Activated CD4-positive, alpha-beta T cell treated with anti-CD3 and anti-CD28 coated beads, Interleukin-2, Interleukin-4, amounts not matched to agents 100 ng/mL and 50 ng/mL, durations not matched to agents 16 hours and 8 hours (primary cell): ENCODE data around the gene BRAT1.
"Not testable (repeated sequence)": the region's sequence is repeated elsewhere in the genome, so short reads cannot be mapped to it uniquely, and the experiment has no call there.

Source experiments
- DNase-seq: peaks from one replicate; pipeline ENCODE4 v3.0.0-alpha.2; 2020; ENCODE audit warnings: low spot score

The BRAT1 gene

DNA sequence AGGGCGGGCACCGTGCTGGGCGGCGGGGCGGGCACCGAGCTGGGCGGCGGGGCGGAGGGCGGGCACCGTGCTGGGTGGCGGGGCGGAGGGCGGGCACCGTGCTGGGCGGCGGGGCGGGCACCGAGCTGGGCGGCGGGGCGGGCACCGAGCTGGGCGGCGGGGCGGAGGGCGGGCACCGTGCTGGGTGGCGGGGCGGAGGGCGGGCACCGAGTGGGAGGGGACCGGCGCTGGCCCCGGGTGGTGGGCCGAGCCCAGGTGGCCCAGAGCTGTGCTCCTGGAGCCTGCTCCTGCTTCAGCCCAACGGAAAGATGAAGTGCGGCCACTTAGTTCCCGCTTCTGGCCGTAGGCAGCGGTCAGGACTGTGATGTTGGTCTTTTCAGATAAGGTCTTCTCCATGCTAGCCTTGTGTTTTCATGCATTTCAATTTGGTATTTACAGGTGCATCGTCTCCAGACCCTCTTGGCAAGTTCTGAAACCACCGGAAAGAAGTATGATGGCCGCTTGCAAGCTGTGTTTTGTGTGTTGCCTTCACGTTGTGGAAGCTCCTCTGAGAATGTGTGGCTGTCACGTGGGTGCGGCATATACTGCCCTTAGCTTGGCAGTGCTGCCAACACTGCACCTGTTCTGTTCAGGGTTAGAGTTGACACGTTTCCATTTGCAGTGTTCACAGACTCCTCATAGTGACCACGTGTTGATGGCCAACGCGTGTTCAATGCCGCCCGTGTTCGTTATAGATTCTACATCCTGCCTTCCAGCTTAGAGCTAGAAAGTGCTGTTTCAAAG, 28.7 kb upstream of the BRAT1 start:
- no peak for DNase-seq

GRCh38 chr7:2582006-2582735, 26.8 kb upstream of the BRAT1 start:
- no peak for DNase-seq

GRCh38 chr7:2580636-2581035, 25.3 kb upstream of the BRAT1 start:
- DNase-seq, result no peak

DNA sequence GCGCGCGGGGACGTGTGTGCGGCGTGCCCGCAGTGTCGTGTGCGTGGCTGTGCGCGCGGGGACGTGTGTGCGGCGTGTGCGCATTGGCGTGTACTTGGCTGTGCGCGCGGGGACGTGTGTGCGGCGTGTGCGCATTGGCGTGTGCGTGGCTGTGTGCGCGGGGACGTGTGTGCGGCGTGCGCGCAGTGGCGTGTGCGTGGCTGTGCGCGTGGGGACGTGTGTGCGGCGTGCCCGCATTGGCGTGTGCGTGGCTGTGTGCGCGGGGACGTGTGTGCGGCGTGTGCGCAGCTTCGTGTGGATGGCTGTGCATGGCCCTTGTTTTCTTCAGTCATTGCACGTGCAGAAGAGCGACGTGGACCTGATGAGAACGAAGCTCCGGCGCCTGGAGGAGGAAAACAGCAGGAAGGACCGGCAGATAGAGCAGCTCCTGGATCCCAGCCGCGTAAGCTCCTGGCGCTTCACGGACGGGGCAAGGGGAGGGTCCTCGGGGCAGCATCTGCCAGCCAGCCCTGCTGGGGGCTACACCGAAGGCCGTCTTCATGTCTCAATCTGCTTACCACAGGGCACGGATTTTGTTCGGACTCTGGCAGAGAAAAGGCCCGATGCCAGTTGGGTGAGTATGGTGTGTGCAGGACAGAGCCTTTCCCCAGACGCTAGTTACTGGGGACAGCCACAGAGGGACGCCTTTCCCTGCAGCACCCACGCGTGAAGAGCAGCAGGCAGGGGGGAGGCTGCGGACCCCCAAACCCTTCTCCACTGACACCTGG, 22.8 kb upstream of the BRAT1 start:
- DNase-seq, result no peak

- no peak for DNase-seq
These were observed 21.6 kb upstream of the BRAT1 start for GRCh38 chr7:2576742-2577491.

- no peak for DNase-seq
These were observed 20.5 kb upstream of the BRAT1 start for GRCh38 chr7:2575733-2576340.

DNA sequence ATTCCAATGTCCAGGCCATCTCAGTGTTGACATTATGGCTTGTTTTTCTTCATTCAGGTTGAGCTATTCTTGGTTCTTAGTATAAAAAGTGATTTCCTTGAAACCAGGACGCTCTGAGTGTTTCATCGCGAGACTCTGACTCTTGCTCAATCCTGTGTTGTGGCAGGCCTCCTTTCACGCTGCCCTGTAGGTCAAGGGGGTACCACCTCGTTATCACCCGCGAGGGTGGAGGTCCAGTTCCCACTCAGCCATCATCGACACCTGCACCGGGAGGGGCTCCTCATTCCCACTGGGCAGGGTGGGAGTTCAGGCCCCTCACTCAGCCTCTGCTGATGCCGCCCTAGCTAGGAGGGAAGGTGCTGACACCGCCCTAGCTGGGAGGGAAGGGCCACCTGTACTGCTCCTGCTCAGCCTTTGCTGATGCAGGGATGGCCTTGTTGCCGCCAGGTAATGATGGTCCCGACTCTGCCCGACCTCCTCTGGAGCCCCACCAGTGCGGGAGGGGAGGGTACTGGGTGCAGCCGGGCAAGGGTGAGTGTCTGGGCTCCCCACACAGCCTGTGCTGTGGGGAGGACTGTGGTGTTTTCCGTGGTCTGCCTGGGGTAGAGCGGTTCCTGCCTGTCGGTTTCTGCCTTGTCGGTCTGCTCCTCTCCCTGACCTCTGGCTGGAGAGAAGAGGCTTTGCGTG, 19.9 kb upstream of the BRAT1 start:
- no peak for DNase-seq

DNA sequence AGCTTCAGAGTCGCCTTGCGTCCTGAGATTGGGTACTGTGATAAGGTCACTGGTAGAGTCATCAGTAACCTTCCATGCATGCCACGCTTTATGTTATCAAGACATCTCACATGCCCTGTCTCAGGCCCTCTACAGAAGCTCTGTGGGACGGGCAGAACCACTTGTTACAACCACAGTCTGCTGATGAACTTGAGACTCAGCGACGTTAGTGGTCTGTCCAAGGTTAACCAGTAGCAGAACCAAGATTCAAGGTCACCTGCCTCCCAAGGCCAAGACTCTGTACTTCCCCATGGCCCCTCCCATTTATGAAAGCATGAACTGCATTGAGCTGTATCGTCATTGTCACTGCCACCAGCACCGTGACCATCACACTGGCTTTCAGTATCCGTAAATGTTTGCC, 18.4 kb upstream of the BRAT1 start:
- DNase-seq, result no peak

DNA sequence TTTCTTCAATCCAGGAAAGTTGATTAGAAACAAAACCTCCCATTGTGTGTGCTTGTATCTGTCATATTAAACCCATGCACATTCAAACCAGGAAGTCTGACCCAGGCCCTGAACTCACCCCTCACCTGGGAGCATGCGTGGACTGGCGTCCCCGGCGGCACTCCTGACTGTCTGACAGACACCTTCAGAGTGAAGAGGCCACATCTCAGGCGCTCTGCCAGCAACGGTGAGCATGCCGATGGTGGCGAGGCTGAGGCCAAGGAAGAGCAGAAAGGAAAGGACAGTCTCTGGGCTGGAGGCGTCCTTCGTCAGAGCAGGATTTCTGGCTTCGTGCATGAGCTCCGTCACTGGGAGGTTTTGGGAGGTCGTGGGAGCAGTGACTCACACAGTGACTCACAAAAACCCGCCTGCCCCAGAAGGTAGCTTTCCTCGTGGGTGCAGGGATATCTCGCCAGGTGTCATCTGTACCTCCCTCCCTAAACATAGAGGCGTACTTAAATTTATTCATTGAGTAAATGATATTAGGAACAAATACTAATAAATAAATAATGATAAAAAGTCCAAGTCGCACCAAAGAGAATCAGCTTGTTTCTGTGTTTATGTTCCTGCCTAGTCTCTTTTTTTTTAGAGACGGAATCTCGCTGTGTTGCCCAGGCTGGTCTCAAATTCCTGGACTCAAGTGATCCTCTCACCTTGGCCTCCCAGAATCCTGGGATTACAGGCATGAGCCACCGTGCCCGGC, 16.9 kb upstream of the BRAT1 start:
- no peak for DNase-seq

- no peak for DNase-seq
These were observed 16.1 kb upstream of the BRAT1 start for GRCh38 chr7:2571409-2571808.

GRCh38 chr7:2570021-2570420, 14.7 kb upstream of the BRAT1 start:
- DNase-seq, result no peak

- no peak for DNase-seq
These were observed 14.1 kb upstream of the BRAT1 start for GRCh38 chr7:2569421-2569820.

- DNase-seq, result no peak
These were observed 13.3 kb upstream of the BRAT1 start for GRCh38 chr7:2568521-2569223.

DNA sequence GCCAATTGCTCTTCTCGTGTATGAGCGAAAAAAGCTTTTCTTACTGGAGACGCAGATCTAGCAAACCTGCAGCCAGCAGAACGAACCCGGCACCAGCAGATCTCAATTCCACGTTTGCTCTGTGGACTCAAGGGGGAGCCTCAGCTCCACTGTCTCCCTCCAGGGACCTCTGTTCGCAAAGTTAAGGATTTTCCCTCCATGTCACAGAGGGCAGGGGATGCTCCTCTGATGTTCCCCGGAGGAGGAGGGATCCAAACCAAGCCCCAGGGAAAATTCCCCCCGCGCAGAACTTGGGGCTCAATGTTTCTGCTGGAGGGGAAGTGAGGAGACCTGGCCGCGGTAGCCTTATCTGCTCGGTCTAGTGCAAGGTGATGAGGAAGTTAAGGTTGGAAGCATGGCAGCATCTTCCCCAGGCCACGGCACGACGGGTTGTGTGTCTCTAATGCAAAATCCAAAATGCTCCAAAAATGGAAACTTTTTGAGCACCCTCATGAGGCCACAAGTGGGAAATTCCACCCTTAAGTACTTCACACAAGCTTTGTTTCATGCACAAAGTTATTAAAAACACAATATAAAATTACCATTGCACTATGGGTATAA, 12.5 kb upstream of the BRAT1 start:
- no peak for DNase-seq

DNA sequence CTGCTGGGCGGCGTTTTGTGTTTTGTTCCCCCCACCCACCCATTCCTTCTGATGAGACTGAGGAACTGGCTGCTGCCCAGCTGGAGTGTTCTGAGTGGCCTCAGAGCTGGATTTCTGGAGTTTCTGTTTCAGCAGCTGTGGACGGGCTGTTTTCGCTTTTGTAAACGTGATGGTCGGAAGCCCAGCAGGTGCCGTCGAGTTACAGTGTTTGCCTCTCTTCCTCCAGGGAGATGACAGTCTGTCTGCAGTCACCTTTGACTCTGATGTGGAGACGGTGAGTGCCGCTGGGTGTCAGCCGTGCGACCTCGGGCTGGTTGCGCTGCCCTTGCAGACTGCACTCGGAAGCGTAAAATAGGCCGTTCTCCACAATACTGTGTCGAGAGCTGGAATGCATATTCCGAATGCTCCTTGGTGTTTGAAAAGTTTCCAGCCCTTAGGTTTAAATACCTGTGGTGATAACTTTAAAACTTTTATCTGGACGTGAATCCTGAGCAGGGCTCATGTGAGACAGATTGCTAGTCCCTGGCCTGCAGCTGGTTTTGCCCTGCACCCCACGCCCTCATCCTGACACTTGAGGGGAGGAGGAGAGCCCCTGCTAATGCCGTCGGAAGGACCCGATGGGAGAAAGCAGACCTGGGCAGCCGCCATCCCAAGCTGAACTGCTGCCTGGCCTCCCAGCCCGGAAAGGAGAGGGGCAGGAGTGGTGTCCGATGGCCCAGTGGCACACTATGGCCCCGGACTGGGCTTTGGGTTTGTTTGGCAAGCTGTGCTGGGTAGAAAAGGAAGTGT, 11.8 kb upstream of the BRAT1 start:
- DNase-seq, result peak; percentile 27

- peak; percentile 23 for DNase-seq
These were observed 11.1 kb upstream of the BRAT1 start for GRCh38 chr7:2566348-2566889.

- DNase-seq, result no peak
These were observed 9.7 kb upstream of the BRAT1 start for GRCh38 chr7:2564970-2565540.

DNA sequence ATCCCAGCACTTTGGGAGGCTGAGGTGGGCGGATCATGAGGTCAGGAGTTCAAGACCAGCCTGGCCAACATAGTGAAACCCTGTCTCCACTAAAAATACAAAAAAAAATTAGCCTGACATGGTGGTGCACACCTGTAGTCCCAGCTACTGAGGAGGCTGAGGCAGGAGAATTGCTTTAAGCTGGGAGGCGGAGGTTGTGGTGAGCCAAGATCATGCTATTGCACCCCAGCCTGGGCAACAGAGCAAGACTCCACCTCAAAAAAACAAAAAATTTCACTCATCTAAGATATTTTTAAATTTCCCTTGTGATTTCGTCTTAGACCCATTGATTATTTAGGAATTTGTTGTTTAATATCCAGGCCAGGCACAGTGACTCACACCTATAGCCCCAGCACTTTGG, 8.6 kb upstream of the BRAT1 start:
- not testable (repeated sequence) for DNase-seq
